Mesenchymal stem cell (in vitro differentiated cells and primary cell): ENCODE measurements around the gene GABRB3.

ENCODE experiments used
- DNase-seq: peaks from one replicate; pipeline ENCODE4 v3.0.0-alpha.2; 2013
- H2AFZ ChIP-seq: one replicate; pipeline ENCODE4 v1.6.1; 2013; ENCODE audit warnings: low read depth, mild to moderate bottlenecking, control low read depth, inconsistent platforms, low read length, moderate library complexity
- H2AK5ac ChIP-seq: 2 replicates; pipeline ENCODE4 v1.6.1; 2013; ENCODE audit warnings: low read length, moderate library complexity, mild to moderate bottlenecking, inconsistent platforms; ENCODE audit not compliant: severe bottlenecking
- H2BK120ac ChIP-seq: one replicate; pipeline ENCODE4 v1.6.1; 2013; ENCODE audit warnings: low read depth, mild to moderate bottlenecking, inconsistent platforms, low read length, moderate library complexity
- H2BK12ac ChIP-seq, 2 experiments: one replicate each; pipeline ENCODE4 v1.6.1; 2013; ENCODE audit warnings: inconsistent platforms in 2 of 2, low read length in 2 of 2, mild to moderate bottlenecking in 2 of 2, moderate library complexity in 2 of 2, control low read depth in 1 of 2
- H2BK15ac ChIP-seq: one replicate; pipeline ENCODE4 v1.6.1; 2013; ENCODE audit warnings: mild to moderate bottlenecking, low read depth, inconsistent platforms; ENCODE audit not compliant: poor library complexity, severe bottlenecking
- H2BK5ac ChIP-seq: 2 replicates; pipeline ENCODE4 v1.6.1; 2013; ENCODE audit warnings: low read depth, mild to moderate bottlenecking, low read length, control low read depth, inconsistent platforms; ENCODE audit not compliant: poor library complexity, severe bottlenecking
- H3K14ac ChIP-seq, 2 experiments: one replicate each; pipeline ENCODE4 v1.6.1; 2013; ENCODE audit warnings: inconsistent platforms in 2 of 2, low read length in 2 of 2, control low read depth in 1 of 2, mild to moderate bottlenecking in 1 of 2, moderate library complexity in 1 of 2
- H3K18ac ChIP-seq, 2 experiments: one replicate each; pipeline ENCODE4 v1.6.1; 2013; ENCODE audit warnings: inconsistent platforms in 2 of 2, low read length in 2 of 2, control low read depth in 1 of 2, low read depth in 1 of 2, mild to moderate bottlenecking in 1 of 2
- H3K23ac ChIP-seq, 2 experiments: one replicate each; pipeline ENCODE4 v1.6.1; 2013; ENCODE audit warnings: inconsistent platforms in 2 of 2, low read length in 2 of 2, mild to moderate bottlenecking in 2 of 2, moderate library complexity in 2 of 2, control low read depth in 1 of 2
- H3K27ac ChIP-seq: 2 replicates; pipeline ENCODE4 v1.5.1; 2013; ENCODE audit warnings: mild to moderate bottlenecking, moderate library complexity, low read length, control low read depth, inconsistent platforms; ENCODE audit not compliant: poor library complexity, severe bottlenecking
- H3K27me3 ChIP-seq, 2 experiments: 2 replicates each; pipeline versions ENCODE4 v1.6.1 to v1.7.0; 2013; ENCODE audit warnings: low read length in 2 of 2, mild to moderate bottlenecking in 2 of 2, moderate library complexity in 2 of 2, control low read depth in 1 of 2, inconsistent platforms in 1 of 2; ENCODE audit not compliant: control insufficient read depth in 1 of 2, insufficient read depth in 1 of 2
- H3K36me3 ChIP-seq, 2 experiments: 2 replicates each; pipeline versions ENCODE4 v1.6.1 to v1.7.0; 2013; ENCODE audit warnings: low read length in 2 of 2, control low read depth in 1 of 2, inconsistent platforms in 1 of 2, low read depth in 1 of 2, mild to moderate bottlenecking in 1 of 2; ENCODE audit not compliant: insufficient read depth in 2 of 2, control insufficient read depth in 1 of 2
- H3K4ac ChIP-seq, 2 experiments: one replicate each; pipeline ENCODE4 v1.6.1; 2013; ENCODE audit warnings: inconsistent platforms in 2 of 2, low read length in 2 of 2, mild to moderate bottlenecking in 2 of 2, moderate library complexity in 2 of 2, control low read depth in 1 of 2, low read depth in 1 of 2
- H3K4me1 ChIP-seq: 2 replicates; pipeline ENCODE4 v1.6.1; 2013; ENCODE audit warnings: low read depth, low read length, control low read depth; ENCODE audit not compliant: control insufficient read depth, insufficient read depth
- H3K4me2 ChIP-seq: 2 replicates; pipeline ENCODE4 v1.6.1; 2013; ENCODE audit warnings: low read length, mild to moderate bottlenecking, inconsistent platforms; ENCODE audit not compliant: poor library complexity, severe bottlenecking
- H3K4me3 ChIP-seq, 2 experiments: 2 replicates each; pipeline versions ENCODE4 v1.5.1 to v1.7.0; 2013; ENCODE audit warnings: low read length in 2 of 2, mild to moderate bottlenecking in 2 of 2, control low read depth in 1 of 2, low read depth in 1 of 2; ENCODE audit not compliant: insufficient read depth in 1 of 2
- H3K79me1 ChIP-seq: replicated peaks from 2 replicates; pipeline ENCODE4 v1.6.1; 2013; ENCODE audit warnings: mild to moderate bottlenecking, control low read depth, low read length, inconsistent platforms; ENCODE audit not compliant: poor library complexity, severe bottlenecking
- H3K9ac ChIP-seq: 2 replicates; pipeline ENCODE4 v1.7.0; 2013; ENCODE audit warnings: mild to moderate bottlenecking, low read length, moderate library complexity
- H3K9me3 ChIP-seq: 2 replicates; pipeline ENCODE4 v1.7.0; 2013; ENCODE audit warnings: mild to moderate bottlenecking, low read length; ENCODE audit not compliant: control insufficient read depth
- H4K8ac ChIP-seq: one replicate; pipeline ENCODE4 v1.6.1; 2013; ENCODE audit warnings: inconsistent platforms, mild to moderate bottlenecking, low read length, moderate library complexity
- H4K91ac ChIP-seq: one replicate; pipeline ENCODE4 v1.6.1; 2013; ENCODE audit warnings: mild to moderate bottlenecking, low read length, inconsistent platforms
- WGBS: methylation state at CpG from one replicate; pipeline ENCODE4 v1.1.7; 2013; ENCODE audit warnings: mixed read lengths; 5-methylcytosine and 5-hydroxymethylcytosine counted together

The GABRB3 gene

DNA sequence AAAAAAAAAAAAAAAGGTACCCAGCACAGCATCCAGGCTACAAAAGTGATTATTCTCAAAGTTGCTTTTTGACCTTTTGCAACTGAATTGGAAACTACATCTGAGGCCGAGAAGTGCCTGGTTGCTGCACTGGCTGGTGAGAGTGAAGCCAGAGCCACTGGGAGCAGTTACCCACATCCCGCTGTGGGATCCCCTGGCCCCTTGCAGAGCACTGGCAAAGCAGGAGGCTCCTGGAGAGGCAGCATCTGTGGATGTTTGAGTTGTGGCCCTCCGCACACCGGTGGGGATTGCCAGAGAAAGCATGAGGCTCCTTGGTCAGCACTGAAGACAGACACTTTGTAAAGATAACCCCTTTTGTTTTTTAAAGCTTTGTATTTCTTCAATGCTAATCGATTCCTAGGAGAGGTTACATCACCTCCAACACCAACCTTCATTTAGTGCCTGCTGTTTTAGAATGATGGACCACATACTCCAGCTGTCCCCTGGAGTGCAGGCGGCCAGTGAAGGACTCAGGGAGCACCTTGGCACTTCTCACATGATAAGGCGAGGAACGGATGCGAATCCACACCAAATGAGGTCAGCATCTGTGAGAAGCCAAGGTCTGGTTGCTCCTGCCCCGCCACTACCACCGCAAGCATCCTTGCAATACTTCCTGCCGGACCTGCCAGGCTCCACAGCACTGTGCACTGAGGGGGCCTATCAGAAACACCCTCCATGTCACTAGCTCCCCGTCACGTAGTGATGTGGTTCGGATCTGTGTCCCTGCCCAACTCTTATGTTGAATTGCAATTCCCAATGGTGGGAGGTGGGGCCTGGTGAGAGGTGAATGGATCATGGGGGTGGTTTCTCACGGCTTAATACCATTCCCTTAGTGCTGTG, 256.5 kb downstream of the GABRB3 start:
- no peak overlapping the region for H2BK12ac ChIP-seq
- H3K9me3 ChIP-seq, result peaks cover 43% of the 10 kb centered on the region
- no peak overlapping the region for H2AK5ac ChIP-seq
- no peak overlapping the region for H2BK5ac ChIP-seq
- no peak for DNase-seq
- H3K4ac ChIP-seq, result no peak overlapping the region
- no peaks in the 10 kb centered on the region for H3K79me1 ChIP-seq
- H3K27ac ChIP-seq, result no peak overlapping the region
- WGBS, result 83% methylated on average over 16 of the region's 16 CpGs
- no peak overlapping the region for H2BK120ac ChIP-seq
- no peaks in the 10 kb centered on the region for H3K27me3 ChIP-seq
- no peak overlapping the region for H4K8ac ChIP-seq
- no peak overlapping the region for H3K18ac ChIP-seq
- no peaks in the 10 kb centered on the region for H3K4me1 ChIP-seq
- no peak overlapping the region for H3K9ac ChIP-seq
- H2BK15ac ChIP-seq, result no peak overlapping the region
- no peak overlapping the region for H2AFZ ChIP-seq
- H4K91ac ChIP-seq, result no peak overlapping the region
- H3K4me2 ChIP-seq, result no peak overlapping the region
- H3K4me3 ChIP-seq, result no peak overlapping the region
- no peak overlapping the region for H3K14ac ChIP-seq
- H3K36me3 ChIP-seq, result no peaks in the 10 kb centered on the region
- no peak overlapping the region for H3K23ac ChIP-seq

DNA sequence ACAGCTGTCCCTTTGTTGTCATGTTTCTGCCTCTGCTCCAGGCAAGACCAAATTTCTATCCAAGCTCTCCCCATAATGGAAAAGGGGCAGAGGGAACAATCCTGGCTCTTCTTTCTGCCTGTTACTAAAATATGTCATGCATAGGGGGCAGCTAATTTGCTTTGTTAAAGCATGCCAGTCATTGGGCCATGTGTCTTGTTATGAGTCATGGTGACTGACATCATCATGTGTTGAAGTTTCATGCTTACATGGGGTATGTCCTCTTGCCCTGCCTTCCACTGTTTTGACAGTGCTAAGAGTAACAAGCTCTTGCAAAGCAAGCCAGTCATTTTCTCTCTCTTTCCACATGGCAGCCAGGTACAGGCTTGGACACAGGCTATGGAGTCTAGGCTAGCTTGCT, 268.9 kb downstream of the GABRB3 start:
- peaks cover 21% of the 10 kb centered on the region for H3K9me3 ChIP-seq

More for the DNA sequence above, 268.9 kb downstream of the GABRB3 start:
- no peak overlapping the region for H2AFZ ChIP-seq
- no peak overlapping the region for H2BK5ac ChIP-seq
- H2BK15ac ChIP-seq, result no peak overlapping the region
- no peak overlapping the region for H3K9ac ChIP-seq
- H2BK120ac ChIP-seq, result no peak overlapping the region
- H3K18ac ChIP-seq, result no peak overlapping the region
- no peak overlapping the region for H3K4ac ChIP-seq
- no peak overlapping the region for H3K27ac ChIP-seq
- H3K14ac ChIP-seq, result no peak overlapping the region
- no peak overlapping the region for H3K23ac ChIP-seq
- no peak overlapping the region for H3K4me2 ChIP-seq
- no peak overlapping the region for H4K8ac ChIP-seq
- no peak overlapping the region for H3K4me3 ChIP-seq
- DNase-seq, result no peak
- no peaks in the 10 kb centered on the region for H3K27me3 ChIP-seq
- no peak overlapping the region for H2BK12ac ChIP-seq
- no peak overlapping the region for H4K91ac ChIP-seq
- H3K4me1 ChIP-seq, result no peaks in the 10 kb centered on the region
- no peak overlapping the region for H2AK5ac ChIP-seq
- H3K79me1 ChIP-seq, result no peaks in the 10 kb centered on the region
- H3K36me3 ChIP-seq, result no peaks in the 10 kb centered on the region
